Stimulated activated naive CD8-positive, alpha-beta T cell treated with anti-CD3 and anti-CD28 coated beads, Interleukin-15, Interleukin-2, amounts not matched to agents 100 ng/mL and 50 ng/mL, for 24 hours (primary cell): Measurements from ENCODE around the gene CYP2A13.
"Not testable (repeated sequence)": the region's sequence is repeated elsewhere in the genome, so short reads cannot be mapped to it uniquely, and the experiment has no call there.

Experiments
- H3K27ac Mint-ChIP-seq: one replicate; pipeline ENCODE4 v1.8.0; 2021; ENCODE audit warnings: mild to moderate bottlenecking, mixed read lengths
- H3K27me3 Mint-ChIP-seq: one replicate; pipeline ENCODE4 v1.8.0; 2021; ENCODE audit warnings: mixed read lengths
- H3K36me3 Mint-ChIP-seq: one replicate; pipeline ENCODE4 v1.8.0; 2021; ENCODE audit warnings: low read depth, mixed read lengths
- H3K4me1 Mint-ChIP-seq: one replicate; pipeline ENCODE4 v1.8.0; 2021; ENCODE audit warnings: low read depth, mixed read lengths
- H3K4me3 Mint-ChIP-seq: one replicate; pipeline ENCODE4 v1.8.0; 2021; ENCODE audit warnings: mild to moderate bottlenecking, mixed read lengths
- H3K9me3 Mint-ChIP-seq: one replicate; pipeline ENCODE4 v1.8.0; 2021; ENCODE audit warnings: mixed read lengths

Gene CYP2A13

GRCh38 chr19:41088151-41088550 lies at the start of gene CYP2A13:
CYP2A13 (plus strand) TSS chr19:41088451; CDS start chr19:41088472, 21 bp downstream.
- Mint-ChIP-seq H3K4me3 (no peak within 1 kb of the TSS), H3K36me3 (no peaks in the 10 kb centered on the region), H3K4me1 (no peaks in the 10 kb centered on the region), H3K27me3 (peaks cover 54% of the 10 kb centered on the region), H3K27ac (no peak within 1 kb of the TSS), H3K9me3 (no peaks in the 10 kb centered on the region)

GRCh38 chr19:41039806-41040205 lies 48.4 kb upstream of the CYP2A13 start:
- H3K9me3 Mint-ChIP-seq = peaks cover 3% of the 10 kb centered on the region
- no peak overlapping the region for H3K27ac Mint-ChIP-seq
- H3K27me3 Mint-ChIP-seq = no peaks in the 10 kb centered on the region
- no peaks in the 10 kb centered on the region for H3K4me1 Mint-ChIP-seq
- no peaks in the 10 kb centered on the region for H3K36me3 Mint-ChIP-seq
- no peak overlapping the region for H3K4me3 Mint-ChIP-seq

GRCh38 chr19:41045095-41045494 lies 43.2 kb upstream of the CYP2A13 start:
- not testable (repeated sequence) for H3K4me1 Mint-ChIP-seq, H3K9me3 Mint-ChIP-seq, H3K27ac Mint-ChIP-seq, H3K36me3 Mint-ChIP-seq, H3K4me3 Mint-ChIP-seq
- peaks cover 10% of the 10 kb centered on the region for H3K27me3 Mint-ChIP-seq

- Mint-ChIP-seq H3K4me1 (no peaks in the 10 kb centered on the region), H3K4me3 (no peak overlapping the region), H3K9me3 (no peaks in the 10 kb centered on the region), H3K27me3 (peaks cover 20% of the 10 kb centered on the region), H3K27ac (no peak overlapping the region), H3K36me3 (no peaks in the 10 kb centered on the region)
Observed at GRCh38 chr19:41050426-41050825, 37.8 kb upstream of the CYP2A13 start.

GRCh38 chr19:41052162-41052561 lies 36.1 kb upstream of the CYP2A13 start:
- H3K4me3 Mint-ChIP-seq, H3K27ac Mint-ChIP-seq, H3K36me3 Mint-ChIP-seq, H3K4me1 Mint-ChIP-seq, H3K9me3 Mint-ChIP-seq: not testable (repeated sequence)
- H3K27me3 Mint-ChIP-seq = peaks cover 22% of the 10 kb centered on the region

- H3K4me1 Mint-ChIP-seq, H3K4me3 Mint-ChIP-seq, H3K9me3 Mint-ChIP-seq, H3K36me3 Mint-ChIP-seq, H3K27ac Mint-ChIP-seq: not testable (repeated sequence)
- peaks cover 26% of the 10 kb centered on the region for H3K27me3 Mint-ChIP-seq
Observed at GRCh38 chr19:41053331-41053730, 34.9 kb upstream of the CYP2A13 start.

- no peak overlapping the region for H3K4me3 Mint-ChIP-seq
- no peaks in the 10 kb centered on the region for H3K9me3 Mint-ChIP-seq
- H3K4me1 Mint-ChIP-seq = no peaks in the 10 kb centered on the region
Observed at GRCh38 chr19:41064974-41065569, 23.2 kb upstream of the CYP2A13 start.

GRCh38 chr19:41076286-41076685 lies 12.0 kb upstream of the CYP2A13 start:
- Mint-ChIP-seq H3K27ac (no peak overlapping the region), H3K27me3 (peaks cover 25% of the 10 kb centered on the region), H3K4me3 (no peak overlapping the region), H3K4me1 (no peaks in the 10 kb centered on the region), H3K9me3 (peaks cover 23% of the 10 kb centered on the region), H3K36me3 (peaks cover 4% of the 10 kb centered on the region)

More at GRCh38 chr19:41064974-41065569, 23.2 kb upstream of the CYP2A13 start:
- Mint-ChIP-seq H3K27me3 (peaks cover 44% of the 10 kb centered on the region), H3K36me3 (no peaks in the 10 kb centered on the region), H3K27ac (no peak overlapping the region)

GRCh38 chr19:41083516-41083915 lies 4.7 kb upstream of the CYP2A13 start:
- H3K27ac Mint-ChIP-seq = no peak overlapping the region
- peaks cover 41% of the 10 kb centered on the region for H3K27me3 Mint-ChIP-seq
- peaks cover 4% of the 10 kb centered on the region for H3K36me3 Mint-ChIP-seq
- no peak overlapping the region for H3K4me3 Mint-ChIP-seq
- H3K4me1 Mint-ChIP-seq = no peaks in the 10 kb centered on the region
- peaks cover 21% of the 10 kb centered on the region for H3K9me3 Mint-ChIP-seq

- H3K9me3 Mint-ChIP-seq = peaks cover 4% of the 10 kb centered on the region
- H3K36me3 Mint-ChIP-seq = no peaks in the 10 kb centered on the region
- H3K27ac Mint-ChIP-seq = no peak overlapping the region
- no peak overlapping the region for H3K4me3 Mint-ChIP-seq
- H3K27me3 Mint-ChIP-seq = peaks cover 51% of the 10 kb centered on the region
- no peaks in the 10 kb centered on the region for H3K4me1 Mint-ChIP-seq
Observed at GRCh38 chr19:41085748-41086415, 2.4 kb upstream of the CYP2A13 start.

- Mint-ChIP-seq H3K36me3 (no peaks in the 10 kb centered on the region), H3K9me3 (no peaks in the 10 kb centered on the region), H3K4me1 (no peaks in the 10 kb centered on the region), H3K4me3 (no peak overlapping the region), H3K27ac (no peak overlapping the region), H3K27me3 (peaks cover 49% of the 10 kb centered on the region)
Observed at GRCh38 chr19:41089959-41090358, 1.7 kb downstream of the CYP2A13 start.

- Mint-ChIP-seq H3K36me3 (no peaks in the 10 kb centered on the region), H3K27ac (no peak overlapping the region), H3K4me3 (no peak overlapping the region), H3K9me3 (no peaks in the 10 kb centered on the region), H3K27me3 (peaks cover 23% of the 10 kb centered on the region), H3K4me1 (no peaks in the 10 kb centered on the region)
Observed at GRCh38 chr19:41095703-41096102, 7.5 kb downstream of the CYP2A13 start.

GRCh38 chr19:41096353-41096752 lies 8.1 kb downstream of the CYP2A13 start:
- peaks cover 3% of the 10 kb centered on the region for H3K9me3 Mint-ChIP-seq
- no peaks in the 10 kb centered on the region for H3K36me3 Mint-ChIP-seq
- H3K27me3 Mint-ChIP-seq = peaks cover 16% of the 10 kb centered on the region
- no peak overlapping the region for H3K27ac Mint-ChIP-seq
- no peak overlapping the region for H3K4me3 Mint-ChIP-seq
- H3K4me1 Mint-ChIP-seq = no peaks in the 10 kb centered on the region

GRCh38 chr19:41097302-41097701 lies 9.1 kb downstream of the CYP2A13 start:
- Mint-ChIP-seq H3K4me3 (no peak overlapping the region), H3K9me3 (peaks cover 10% of the 10 kb centered on the region), H3K36me3 (no peaks in the 10 kb centered on the region), H3K27ac (no peak overlapping the region), H3K4me1 (no peaks in the 10 kb centered on the region), H3K27me3 (peaks cover 16% of the 10 kb centered on the region)

- no peaks in the 10 kb centered on the region for H3K4me1 Mint-ChIP-seq
- H3K9me3 Mint-ChIP-seq = peaks cover 12% of the 10 kb centered on the region
- peaks cover 15% of the 10 kb centered on the region for H3K27me3 Mint-ChIP-seq
- no peaks in the 10 kb centered on the region for H3K36me3 Mint-ChIP-seq
- no peak overlapping the region for H3K4me3 Mint-ChIP-seq
- H3K27ac Mint-ChIP-seq = no peak overlapping the region
Observed at GRCh38 chr19:41098762-41099161, 10.5 kb downstream of the CYP2A13 start.

GRCh38 chr19:41102210-41102609 lies 14.0 kb downstream of the CYP2A13 start:
- H3K36me3 Mint-ChIP-seq, H3K4me1 Mint-ChIP-seq, H3K4me3 Mint-ChIP-seq, H3K27me3 Mint-ChIP-seq, H3K27ac Mint-ChIP-seq: not testable (repeated sequence)
- H3K9me3 Mint-ChIP-seq = peaks cover 12% of the 10 kb centered on the region
